SK-N-DZ (cell line): ENCODE results near the gene TMEM44.
A peak's percentile ranks its signal among the peaks of the same experiment; 100 is the strongest.

ENCODE experiments used
- DNase-seq: peaks from one replicate; pipeline ENCODE4 v3.0.0-alpha.2; 2015; ENCODE audit warnings: low spot score

The TMEM44 gene

GRCh38 chr3:194579091-194579606 lies 54.1 kb downstream of the TMEM44 start:
- DNase-seq = no peak

GRCh38 chr3:194577986-194578905 lies 55.0 kb downstream of the TMEM44 start:
- DNase-seq = no peak

- DNase-seq = no peak
These were observed 57.6 kb downstream of the TMEM44 start for GRCh38 chr3:194575484-194576210.

- no peak for DNase-seq
These were observed 58.4 kb downstream of the TMEM44 start for GRCh38 chr3:194574639-194575483.

GRCh38 chr3:194573680-194574437 lies 59.4 kb downstream of the TMEM44 start:
- peak; percentile 73 for DNase-seq

- DNase-seq = no peak
These were observed 60.2 kb downstream of the TMEM44 start for GRCh38 chr3:194572944-194573491.

- no peak for DNase-seq
These were observed 61.0 kb downstream of the TMEM44 start for GRCh38 chr3:194572143-194572789.

- DNase-seq = no peak
These were observed 61.6 kb downstream of the TMEM44 start for GRCh38 chr3:194571491-194572142.

GRCh38 chr3:194570898-194571297 lies 62.3 kb downstream of the TMEM44 start:
- no peak for DNase-seq

- no peak for DNase-seq
These were observed 63.0 kb downstream of the TMEM44 start for GRCh38 chr3:194570235-194570634.

GRCh38 chr3:194569252-194569651 lies 64.0 kb downstream of the TMEM44 start:
- no peak for DNase-seq

- no peak for DNase-seq
These were observed 67.5 kb downstream of the TMEM44 start for GRCh38 chr3:194565597-194566190.

GRCh38 chr3:194562986-194563385 lies 70.2 kb downstream of the TMEM44 start:
- DNase-seq = no peak

GRCh38 chr3:194561306-194561974 lies 71.8 kb downstream of the TMEM44 start:
- DNase-seq = no peak

GRCh38 chr3:194560047-194560446 lies 73.2 kb downstream of the TMEM44 start:
- DNase-seq = no peak

- no peak for DNase-seq
These were observed 73.7 kb downstream of the TMEM44 start for GRCh38 chr3:194559530-194559929.

GRCh38 chr3:194556086-194557056 lies 76.8 kb downstream of the TMEM44 start:
- no peak for DNase-seq
